ENCODE measurements around the gene FLAD1.

Gene FLAD1

DNA sequence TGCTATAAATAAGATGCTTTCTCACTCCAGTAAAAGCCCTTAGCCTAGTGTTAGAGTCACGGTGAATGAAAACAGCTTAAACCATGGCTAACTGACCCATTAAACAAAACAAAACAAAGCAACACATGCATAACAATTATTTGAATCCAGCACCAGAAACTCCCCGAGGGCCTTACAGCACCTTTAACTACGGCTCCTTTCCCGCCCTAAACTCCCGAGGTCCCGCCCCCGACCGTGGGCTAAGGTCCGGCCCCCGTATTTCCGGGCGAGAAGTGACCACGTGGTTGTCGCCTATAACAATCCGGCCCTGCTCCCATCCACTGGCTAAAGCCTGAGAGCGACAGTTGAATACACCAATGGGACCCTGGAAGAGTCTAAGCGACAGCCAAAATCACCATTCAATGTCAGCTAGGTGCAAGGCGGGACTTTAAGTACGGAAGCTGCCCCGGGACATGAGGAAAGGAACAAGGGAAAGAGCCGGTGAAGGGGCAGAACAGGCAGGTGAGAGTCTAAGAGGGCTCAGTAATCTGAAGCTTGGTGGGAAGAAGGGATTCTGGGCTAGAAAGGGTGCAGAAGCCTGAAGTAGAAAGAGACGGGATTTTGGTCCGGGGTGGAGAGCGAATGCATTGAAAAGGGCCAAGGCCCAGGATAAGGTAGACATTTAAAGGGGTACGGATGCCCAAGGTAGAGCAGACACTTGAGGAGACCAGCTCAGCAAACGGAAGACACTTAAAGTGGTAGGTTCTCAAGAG is at the start of gene FLAD1:
FLAD1 (plus strand) TSS at position 448 of the 752 bp plus-strand sequence. CDS start 351 bp downstream, outside the sequence.
- TF ChIP-seq, protein P1, sequence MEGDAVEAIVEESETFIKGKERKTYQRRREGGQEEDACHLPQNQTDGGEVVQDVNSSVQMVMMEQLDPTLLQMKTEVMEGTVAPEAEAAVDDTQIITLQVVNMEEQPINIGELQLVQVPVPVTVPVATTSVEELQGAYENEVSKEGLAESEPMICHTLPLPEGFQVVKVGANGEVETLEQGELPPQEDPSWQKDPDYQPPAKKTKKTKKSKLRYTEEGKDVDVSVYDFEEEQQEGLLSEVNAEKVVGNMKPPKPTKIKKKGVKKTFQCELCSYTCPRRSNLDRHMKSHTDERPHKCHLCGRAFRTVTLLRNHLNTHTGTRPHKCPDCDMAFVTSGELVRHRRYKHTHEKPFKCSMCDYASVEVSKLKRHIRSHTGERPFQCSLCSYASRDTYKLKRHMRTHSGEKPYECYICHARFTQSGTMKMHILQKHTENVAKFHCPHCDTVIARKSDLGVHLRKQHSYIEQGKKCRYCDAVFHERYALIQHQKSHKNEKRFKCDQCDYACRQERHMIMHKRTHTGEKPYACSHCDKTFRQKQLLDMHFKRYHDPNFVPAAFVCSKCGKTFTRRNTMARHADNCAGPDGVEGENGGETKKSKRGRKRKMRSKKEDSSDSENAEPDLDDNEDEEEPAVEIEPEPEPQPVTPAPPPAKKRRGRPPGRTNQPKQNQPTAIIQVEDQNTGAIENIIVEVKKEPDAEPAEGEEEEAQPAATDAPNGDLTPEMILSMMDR (IDR thresholded peaks at IDR 0.05; ENCODE audit: low read depth, low read length, missing control alignments) = no peak
- peak; percentile 100 for DNase-seq (ENCODE audit: low read depth)
- in situ Hi-C loops (cut with HindIII; ENCODE audit: low sequenced_read_pairs) = no loop called here
- H3K4me3 ChIP-seq (ENCODE audit: low read depth, low read length) = peak within 1 kb of the TSS; percentile 76

DNA sequence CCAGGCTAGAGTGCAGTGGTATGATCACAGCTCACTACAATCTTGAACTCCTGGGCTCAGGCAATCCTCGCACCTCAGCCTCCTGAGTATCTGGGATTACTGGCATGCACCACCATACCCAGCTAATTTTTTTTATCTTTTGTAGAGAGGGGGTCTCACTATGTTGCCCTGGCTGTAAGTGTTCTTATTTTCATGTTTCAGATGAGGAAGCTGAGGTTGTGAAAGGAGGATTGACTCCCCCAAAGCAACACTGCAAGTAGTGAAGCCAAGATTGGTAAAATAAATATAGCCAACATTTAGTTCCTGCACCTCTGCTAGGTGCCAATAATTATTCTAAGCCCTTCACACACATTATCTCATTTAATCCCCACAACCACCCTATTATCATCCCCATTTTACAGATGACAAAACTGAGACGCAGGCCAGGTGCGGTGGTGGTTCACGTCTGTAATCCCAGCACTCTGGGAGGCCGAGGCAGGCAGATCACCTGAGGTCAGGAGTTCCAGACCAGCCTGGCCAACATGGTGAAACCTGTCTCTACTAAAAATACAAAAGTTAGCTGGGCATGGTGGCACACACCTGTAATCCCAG is 48.7 kb upstream of the FLAD1 start:
- in situ Hi-C loops (cut with HindIII; ENCODE audit: low sequenced_read_pairs) = no loop called here
- DNase-seq (ENCODE audit: low read depth) = no peak
- H3K4me3 ChIP-seq (ENCODE audit: low read depth, low read length) = no peak overlapping the region
- TF ChIP-seq, protein P1 (IDR thresholded peaks at IDR 0.05; ENCODE audit: low read depth, low read length, missing control alignments) = no peak

DNA sequence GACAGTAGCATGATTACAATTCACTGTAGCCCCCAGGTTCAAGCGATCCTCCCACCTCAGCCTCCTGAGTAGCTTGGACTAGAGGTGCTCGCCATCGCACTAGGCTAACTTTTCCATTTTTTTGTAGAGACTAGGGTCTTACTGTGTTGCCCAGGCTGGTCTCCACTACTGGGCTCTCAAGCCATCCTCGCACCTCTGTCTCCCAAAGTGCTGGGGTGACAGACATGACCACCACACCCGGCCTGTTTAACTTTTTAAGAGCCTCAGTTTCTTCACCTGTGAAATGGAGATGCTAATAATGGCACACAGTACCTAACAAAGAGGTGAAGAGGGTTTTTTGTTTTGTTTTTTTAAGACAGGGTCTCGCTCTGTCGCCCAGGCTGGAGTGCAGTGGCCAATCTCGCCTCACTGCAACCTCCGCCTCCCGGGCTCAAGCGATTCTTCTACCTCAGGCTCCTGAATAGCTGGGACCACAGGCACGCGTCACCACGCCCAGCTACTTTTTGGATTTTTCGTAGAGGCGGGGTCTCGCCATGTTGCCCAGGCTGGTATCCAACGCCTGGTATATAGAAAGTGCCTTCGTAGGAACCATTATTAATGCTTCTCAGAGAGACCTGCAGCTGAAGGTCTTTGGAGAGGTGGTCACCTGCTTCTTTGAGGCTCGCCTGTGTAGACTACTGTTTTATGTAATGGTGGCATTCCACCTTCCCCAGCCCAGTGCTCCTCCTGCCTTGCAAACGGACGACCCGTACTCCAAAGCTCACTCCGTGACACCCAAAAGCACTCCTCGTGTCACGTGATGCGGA is 47.2 kb upstream of the FLAD1 start:
- in situ Hi-C loops (cut with HindIII; ENCODE audit: low sequenced_read_pairs) = no loop called here
- DNase-seq (ENCODE audit: low read depth) = no peak
- TF ChIP-seq, protein P1 (IDR thresholded peaks at IDR 0.05; ENCODE audit: low read depth, low read length, missing control alignments) = no peak
- H3K4me3 ChIP-seq (ENCODE audit: low read depth, low read length) = peak overlapping the region; percentile 83

DNA sequence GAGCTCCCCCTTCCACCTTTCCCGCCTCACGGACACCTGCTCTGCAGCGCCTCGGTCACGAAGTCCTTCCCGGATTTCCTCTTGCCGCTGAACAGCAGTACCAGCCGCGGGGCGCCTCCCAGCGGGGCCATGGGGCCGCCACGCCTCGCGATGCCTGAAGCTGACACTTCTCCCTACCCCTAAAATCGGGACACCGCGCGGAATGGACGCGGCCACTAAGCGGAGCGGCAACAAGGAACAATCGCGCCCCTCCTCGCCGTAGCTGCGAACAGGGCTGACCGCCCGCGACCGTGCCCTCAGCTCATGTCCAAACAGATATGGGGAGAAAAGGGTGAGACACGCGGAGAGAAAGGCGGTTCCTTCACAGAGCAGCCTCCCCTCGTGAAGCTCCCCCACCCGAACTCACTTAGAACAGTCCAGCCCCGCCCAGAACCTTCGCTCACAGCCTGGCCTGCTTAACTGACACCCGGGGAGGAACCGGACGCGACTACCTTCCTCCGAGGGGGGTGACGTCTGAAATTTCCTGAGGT is 46.5 kb upstream of the FLAD1 start, which contains the start of gene PMVK:
PMVK (minus strand) TSS at position 165 of the 530 bp plus-strand sequence; CDS start at position 131, 34 bp downstream.
- in situ Hi-C loops (cut with HindIII; ENCODE audit: low sequenced_read_pairs) = no loop called here
- peak; percentile 93 for DNase-seq (ENCODE audit: low read depth)
- H3K4me3 ChIP-seq (ENCODE audit: low read depth, low read length) = peak within 1 kb of the TSS; percentile 83
- TF ChIP-seq, protein P1 (IDR thresholded peaks at IDR 0.05; ENCODE audit: low read depth, low read length, missing control alignments) = peak; percentile 12

DNA sequence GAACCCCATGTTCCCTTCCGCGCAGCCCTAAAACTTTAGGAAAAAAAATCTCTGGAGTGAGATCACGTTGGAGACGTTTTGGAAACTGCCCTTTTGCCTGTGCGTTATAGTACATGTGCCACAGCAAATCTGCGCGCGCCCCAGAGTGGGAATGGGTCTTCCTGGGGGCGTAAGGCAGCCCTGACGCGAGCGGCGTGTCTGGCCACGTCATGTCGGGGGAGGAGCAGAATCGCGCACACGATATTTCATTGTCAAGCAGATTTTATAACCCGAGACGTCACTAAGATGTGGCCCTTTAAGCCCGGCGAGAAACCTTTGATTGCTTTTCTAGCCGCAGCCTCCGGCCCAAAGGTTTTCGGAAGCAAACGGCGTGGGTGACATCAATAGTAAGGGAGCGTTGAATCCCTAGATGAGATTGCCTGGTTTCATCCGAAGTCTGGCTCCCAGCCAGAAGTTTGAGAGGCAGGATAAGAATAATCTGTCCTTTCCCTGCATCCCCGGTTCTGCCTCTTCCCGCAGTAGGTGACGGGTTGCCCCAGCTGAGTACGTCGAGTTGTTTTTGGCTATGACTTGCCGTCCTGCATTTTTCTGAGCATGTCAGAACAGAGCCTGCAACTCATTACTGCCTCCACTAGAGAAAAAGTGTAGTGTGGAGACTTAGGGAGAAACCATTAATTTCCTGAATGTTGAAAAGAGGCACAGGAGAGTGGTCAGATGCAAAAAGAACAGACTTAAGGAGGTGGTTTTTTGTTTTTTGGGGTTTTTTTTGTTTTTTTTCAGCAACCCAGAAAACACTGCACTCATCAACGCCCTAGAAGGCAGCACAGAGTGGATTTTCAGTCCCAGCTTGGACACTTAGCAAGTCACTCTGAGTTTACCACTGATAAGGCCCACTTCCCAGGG is 45.8 kb upstream of the FLAD1 start:
- TF ChIP-seq, protein P1 (IDR thresholded peaks at IDR 0.05; ENCODE audit: low read depth, low read length, missing control alignments) = peak; percentile 45
- peak; percentile 89 for DNase-seq (ENCODE audit: low read depth)
- H3K4me3 ChIP-seq (ENCODE audit: low read depth, low read length) = peak overlapping the region; percentile 83
- in situ Hi-C loops (cut with HindIII; ENCODE audit: low sequenced_read_pairs) = no loop called here

All from astrocyte of the cerebellum (primary cell).